ENCODE measurements around the gene CCDC142. TPM values are rescaled to one million over a fixed set of nuclear protein-coding genes. Genes with fewer than 3 reads are reported as not detected.

Gene CCDC142
- polyA plus RNA-seq, 1 of the 3 experiments (the other 2 are of a cell fraction) = 8.7 TPM

GRCh38 chr2:74457129-74457548 is 25.7 kb downstream of the CCDC142 start:
- CTCF ChIA-PET = interaction anchor here (0.5 to 2.8 kb wide), 9 partner anchors 10 to 720 kb away, joined by 3 to 10 read pairs (median 4); partner anchors contain the start of genes CCDC142, PCGF1, TPRKB and TTC31
- H3K27ac ChIP-seq (ENCODE audit: low read depth in 2 of 2, low read length in 1 of 2) = peak overlapping the region; percentile 69 to 99; a peak in 3 of 4 replicates
- peaks cover 13% of the 10 kb centered on the region for H3F3A ChIP-seq (replicated peaks; ENCODE audit: insufficient read depth)
- peak overlapping the region; percentile 95 for H3K4me2 ChIP-seq
- H3K36me3 ChIP-seq (replicated peaks in 1 of 2; ENCODE audit: control insufficient read depth in 1 of 2, insufficient read depth in 2 of 2, low read length in 1 of 2) = peaks cover 0 to 22% of the 10 kb centered on the region in 2 experiments
- WGBS (ENCODE audit: low lambda C conversion rate) = 6% methylated on average over 17 of the region's 27 CpGs
- no peak for TF ChIP-seq USF1 (IDR thresholded peaks at IDR 0.05; ENCODE audit: borderline replicate concordance, low read depth)
- TF ChIP-seq MXI1 (IDR thresholded peaks at IDR 0.05; ENCODE audit: low read depth, low read length) = peak; percentile 30; the same call in 1 of the 2 replicates
- TF ChIP-seq FOXM1 (IDR thresholded peaks at IDR 0.05; ENCODE audit: low read depth) = no peak
- TF ChIP-seq TAF1 (IDR thresholded peaks at IDR 0.05; ENCODE audit: borderline replicate concordance, low read depth, low read length) = 0 out of 2 replicates have a peak, but pooled peaks have one; percentile 16
- TF ChIP-seq GABPA (IDR thresholded peaks at IDR 0.05; ENCODE audit: low read depth) = no peak; the same call in 1 of the 2 replicates
- no peak for TF ChIP-seq SMC3 (IDR thresholded peaks at IDR 0.05; ENCODE audit: low read depth, low read length)
- no peak for TF ChIP-seq TCF12 (IDR thresholded peaks at IDR 0.05)
- 0 out of 2 replicates have a peak, but pooled peaks have one; percentile 7 for TF ChIP-seq REST (IDR thresholded peaks at IDR 0.05; ENCODE audit: low read depth, low read length)
- no peak for TF ChIP-seq JUND (IDR thresholded peaks at IDR 0.05)
- no peak for TF ChIP-seq RXRA (IDR thresholded peaks at IDR 0.05; ENCODE audit: borderline replicate concordance, low read depth)
- TF ChIP-seq YY1 (IDR thresholded peaks at IDR 0.05; ENCODE audit: low read depth) = 0 out of 2 replicates have a peak, but pooled peaks have one; percentile 4
- no peaks in the 10 kb centered on the region for H4K20me1 ChIP-seq (ENCODE audit: insufficient read depth)
- peaks cover 29% of the 10 kb centered on the region for H3K79me2 ChIP-seq (ENCODE audit: insufficient read depth)
- peak overlapping the region; percentile 68 to 70 for H3K4me3 ChIP-seq (ENCODE audit: low read depth in 2 of 2, low read length in 1 of 2)
- DNase-seq = no peak
- H3K9ac ChIP-seq = peak overlapping the region; percentile 44; the same call in 1 of the 2 replicates
- POLR2A ChIA-PET = interaction anchor here (0.7 to 5.9 kb wide), 8 partner anchors 8 to 56 kb away, joined by 3 to 60 read pairs (median 10); partner anchors contain the start of genes C2orf81, CCDC142, MOGS and MRPL53
- H2AFZ ChIP-seq (ENCODE audit: low read depth) = 0 out of 2 replicates have a peak overlapping the region, but pooled peaks have one; percentile 27
- H3K9me3 ChIP-seq = no peaks in the 10 kb centered on the region
- H3K27me3 ChIP-seq (ENCODE audit: insufficient read depth) = no peaks in the 10 kb centered on the region
- H3K9me2 ChIP-seq = no peaks in the 10 kb centered on the region
- H3K4me1 ChIP-seq (ENCODE audit: control insufficient read depth in 1 of 2, insufficient read depth in 2 of 2, low read depth in 1 of 2, low read length in 1 of 2) = peaks cover 14 to 31% of the 10 kb centered on the region in 2 experiments; a peak in 3 of 4 replicates

Measured in SK-N-SH (cell line).